NCI-H2171 treated with DMSO at 0.1 percent for 48 hours (cell line): Measurements from ENCODE around the gene ENO3.

Source experiments
- DNase-seq: peaks from one replicate; lab custom pipeline; 2025; lab: John Stamatoyannopoulos, UW

Gene ENO3

GRCh38 chr17:4973256-4974114 lies 22.6 kb downstream of the ENO3 start:
- DNase-seq = no peak

- DNase-seq = no peak
Observed at GRCh38 chr17:4974115-4974670, 23.3 kb downstream of the ENO3 start.

GRCh38 chr17:4978726-4979125 lies 27.8 kb downstream of the ENO3 start:
- no peak for DNase-seq

GRCh38 chr17:4980644-4981216 lies 29.8 kb downstream of the ENO3 start:
- peak; percentile 19 for DNase-seq

- no peak for DNase-seq
Observed at GRCh38 chr17:4982305-4982704, 31.4 kb downstream of the ENO3 start.

GRCh38 chr17:4986403-4986802 lies 35.5 kb downstream of the ENO3 start:
- peak; percentile 31 for DNase-seq

- DNase-seq = peak; percentile 96
Observed at GRCh38 chr17:4986951-4987766, 36.2 kb downstream of the ENO3 start, which contains the start of gene CAMTA2. TSS of gene CAMTA2 (minus strand) at chr17:4987675. CDS start at chr17:4986222, 1,453 bp downstream.

GRCh38 chr17:4987767-4988567 lies 37.0 kb downstream of the ENO3 start:
- peak; percentile 86 for DNase-seq

GRCh38 chr17:4994081-4994595 lies 43.2 kb downstream of the ENO3 start:
- no peak for DNase-seq

- DNase-seq = peak; percentile 81
Observed at GRCh38 chr17:4997302-4998026, 46.5 kb downstream of the ENO3 start, which contains the start of the genes INCA1 and KIF1C. TSS of gene INCA1 (minus strand) at chr17:4997522. CDS start at chr17:4994437, 3,085 bp downstream. TSS of gene KIF1C (plus strand) at chr17:4997950. CDS start at chr17:5000247, 2,297 bp downstream.

- DNase-seq = peak; percentile 43
Observed at GRCh38 chr17:4998027-4998731, 47.3 kb downstream of the ENO3 start.

GRCh38 chr17:4998732-4999429 lies 48.0 kb downstream of the ENO3 start:
- DNase-seq = no peak

GRCh38 chr17:4999430-5000093 lies 48.6 kb downstream of the ENO3 start:
- no peak for DNase-seq

GRCh38 chr17:5000237-5000639 lies 49.3 kb downstream of the ENO3 start:
- no peak for DNase-seq

GRCh38 chr17:5002121-5002788 lies 51.3 kb downstream of the ENO3 start:
- no peak for DNase-seq

- DNase-seq = no peak
Observed at GRCh38 chr17:5003214-5003867, 52.4 kb downstream of the ENO3 start.
